SK-N-SH (cell line): ENCODE measurements around the gene GLDC. TPM values are rescaled to one million over a fixed set of nuclear protein-coding genes. Genes with fewer than 3 reads are reported as not detected.

Source experiments
- CTCF ChIA-PET: fragments of 300-600, 350-600 bp; formaldehyde crosslinking; extraction: SDS; loops from one replicate; lab custom pipeline; 2021; lab: Yijun Ruan, JAX
- POLR2A ChIA-PET: fragments of 350-600 bp; sonication (Branson Sonifier 250); formaldehyde crosslinking; extraction: SDS; loops from one replicate; lab custom pipeline; 2020; ENCODE audit warnings: antibody characterized with exemption, inconsistent platforms; lab: Yijun Ruan, JAX
- DNase-seq: peaks from one replicate; pipeline ENCODE4 v3.0.0; 2012
- H2AFZ ChIP-seq: fragments of 200-600 bp; sonication (generic); 2 replicates; pipeline ENCODE4 v1.8.1; 2016; ENCODE audit warnings: antibody characterized with exemption, mild to moderate bottlenecking, low read depth
- H3F3A ChIP-seq: fragments of 200-600 bp; sonication (generic); replicated peaks from 2 replicates; pipeline ENCODE3; 2016; ENCODE audit warnings: antibody characterized with exemption, mild to moderate bottlenecking; ENCODE audit not compliant: insufficient read depth
- H3K27ac ChIP-seq, 2 experiments: fragments of 200-500 bp in 1 of 2; fragments of 200-600 bp in 1 of 2; sonication (Bioruptor generic) in 1 of 2; sonication (generic), shearing (Covaris generic) in 1 of 2; 2 replicates each; pipeline versions ENCODE4 v1.5.1 to v1.6.1; 2014 to 2016; ENCODE audit warnings: low read depth in 2 of 2, inconsistent platforms in 1 of 2, low read length in 1 of 2, mild to moderate bottlenecking in 1 of 2, mixed read lengths in 1 of 2
- H3K27me3 ChIP-seq: fragments of 200-600 bp; sonication (generic), shearing (Covaris generic); 2 replicates; pipeline ENCODE4 v1.6.1; 2016; ENCODE audit warnings: mixed run types; ENCODE audit not compliant: insufficient read depth
- H3K36me3 ChIP-seq, 2 experiments: fragments of 200-500 bp in 1 of 2; fragments of 200-600 bp in 1 of 2; sonication (Bioruptor generic) in 1 of 2; sonication (generic) in 1 of 2; replicated peaks in 1 of 2; 2 replicates each; pipeline versions ENCODE3 to v1.5.1; 2014 to 2016; ENCODE audit warnings: low read length in 1 of 2, mild to moderate bottlenecking in 1 of 2; ENCODE audit not compliant: insufficient read depth in 2 of 2, control insufficient read depth in 1 of 2
- H3K4me1 ChIP-seq, 2 experiments: fragments of 200-500 bp in 1 of 2; fragments of 200-600 bp in 1 of 2; sonication (Bioruptor generic) in 1 of 2; sonication (generic), shearing (Covaris generic) in 1 of 2; 2 replicates each; pipeline versions ENCODE4 v1.5.1 to v1.6.1; 2014 to 2016; ENCODE audit warnings: low read depth in 1 of 2, low read length in 1 of 2, mixed run types in 1 of 2; ENCODE audit not compliant: insufficient read depth in 2 of 2, control insufficient read depth in 1 of 2
- H3K4me2 ChIP-seq: fragments of 200-600 bp; sonication (generic), shearing (Covaris generic); 2 replicates; pipeline ENCODE4 v1.6.1; 2017; ENCODE audit warnings: mixed run types
- H3K4me3 ChIP-seq, 2 experiments: fragments of 200-500 bp in 1 of 2; fragments of 200-600 bp in 1 of 2; sonication (Bioruptor generic) in 1 of 2; sonication (generic), shearing (Covaris generic) in 1 of 2; 2 replicates each; pipeline versions ENCODE4 v1.5.1 to v1.8.1; 2014 to 2016; ENCODE audit warnings: low read depth in 2 of 2, inconsistent platforms in 1 of 2, low read length in 1 of 2, mild to moderate bottlenecking in 1 of 2, mixed read lengths in 1 of 2, moderate library complexity in 1 of 2
- H3K79me2 ChIP-seq: fragments of 200-600 bp; sonication (generic); 2 replicates; pipeline ENCODE4 v1.8.1; 2017; ENCODE audit warnings: mild to moderate bottlenecking; ENCODE audit not compliant: insufficient read depth
- H3K9ac ChIP-seq: fragments of 200-600 bp; sonication (generic); 2 replicates; pipeline ENCODE4 v1.6.1; 2017; ENCODE audit warnings: mixed run types
- H3K9me2 ChIP-seq: fragments of 200-600 bp; sonication (generic); 2 replicates; pipeline ENCODE4 v1.6.1; 2017; ENCODE audit warnings: mixed run types
- H3K9me3 ChIP-seq: fragments of 200-600 bp; sonication (generic); 2 replicates; pipeline ENCODE4 v1.6.1; 2017; ENCODE audit warnings: mixed run types, mild to moderate bottlenecking, moderate library complexity
- H4K20me1 ChIP-seq: fragments of 200-600 bp; sonication (generic); 2 replicates; pipeline ENCODE4 v1.6.1; 2017; ENCODE audit warnings: mild to moderate bottlenecking, mixed run types; ENCODE audit not compliant: insufficient read depth
- ELF1 ChIP-seq: IDR thresholded peaks from 2 replicates; pipeline ENCODE4 v1.4.0; 2012
- EP300 ChIP-seq, 2 experiments: IDR thresholded peaks; 2 replicates each; pipeline versions ENCODE4 v1.4.0 to v1.6.1; 2012; ENCODE audit warnings: borderline replicate concordance in 1 of 2, low read depth in 1 of 2, low read length in 1 of 2
- FOSL2 ChIP-seq: IDR thresholded peaks from 2 replicates; pipeline ENCODE4 v1.4.0; 2012; ENCODE audit warnings: low read depth, mild to moderate bottlenecking, moderate library complexity, borderline replicate concordance
- NFIC ChIP-seq: IDR thresholded peaks from 2 replicates; pipeline ENCODE4 v1.4.0; 2012; ENCODE audit warnings: borderline replicate concordance
- POLR2AphosphoS5 ChIP-seq: IDR thresholded peaks from 2 replicates; pipeline ENCODE4 v1.6.1; 2012; ENCODE audit warnings: low read depth, low read length
- RAD21 ChIP-seq: IDR thresholded peaks from 2 replicates; pipeline ENCODE4 v1.6.1; 2012; ENCODE audit warnings: mild to moderate bottlenecking, low read length
- RXRA ChIP-seq: IDR thresholded peaks from 2 replicates; pipeline ENCODE4 v1.4.0; 2012; ENCODE audit warnings: low read depth, mild to moderate bottlenecking, borderline replicate concordance
- SIN3A ChIP-seq: IDR thresholded peaks from 2 replicates; pipeline ENCODE4 v1.6.1; 2012; ENCODE audit warnings: low read depth, mild to moderate bottlenecking, low read length, moderate library complexity, borderline replicate concordance
- SMC3 ChIP-seq: IDR thresholded peaks from 2 replicates; pipeline ENCODE4 v1.6.1; 2012; ENCODE audit warnings: low read depth, low read length, improper control_type of control experiment
- TAF1 ChIP-seq: IDR thresholded peaks from 2 replicates; pipeline ENCODE4 v1.6.1; 2012; ENCODE audit warnings: low read depth, mild to moderate bottlenecking, low read length, moderate library complexity, borderline replicate concordance
- WGBS: methylation state at CpG from one replicate; pipeline ENCODE4 v1.1.6; 2017; ENCODE audit warnings: low lambda C conversion rate; 5-methylcytosine and 5-hydroxymethylcytosine counted together
- polyA plus RNA-seq, 3 experiments: library from polyadenylated mRNA; depleted of rRNA; stranded (reverse); fragments of >200 nt; gene quantifications; 2 replicates each; pipeline ENCODE4 v1.2.3, GENCODE V29; 2012
- TF ChIP-seq, protein P1 (sequence below): IDR thresholded peaks from 2 replicates; pipeline ENCODE4 v1.4.0; 2012; ENCODE audit warnings: low read depth, borderline replicate concordance
- TF ChIP-seq, protein P2 (sequence below): IDR thresholded peaks from 2 replicates; pipeline ENCODE4; 2012
- TF ChIP-seq, protein P3 (sequence below): fragments of 200-600 bp; sonication (generic); IDR thresholded peaks from 2 replicates; pipeline ENCODE4 v1.6.1; 2017; ENCODE audit warnings: antibody characterized with exemption, mild to moderate bottlenecking, moderate library complexity

The GLDC gene
- polyA plus RNA-seq, 1 of the 3 experiments (the other 2 are of a cell fraction): 4.1 TPM

GRCh38 chr9:6676254-6676921 lies 30.9 kb upstream of the GLDC start:
- 75% methylated on average over 6 of the region's 6 CpGs for WGBS
- Histone ChIP-seq H3K9ac (no peak overlapping the region), H3K79me2 (no peaks in the 10 kb centered on the region), H3K4me3 (no peak overlapping the region), H3K9me3 (no peaks in the 10 kb centered on the region), H3K27ac (no peak overlapping the region), H3F3A (no peaks in the 10 kb centered on the region), H4K20me1 (no peaks in the 10 kb centered on the region), H2AFZ (no peak overlapping the region), H3K4me1 (no peaks in the 10 kb centered on the region), H3K27me3 (no peaks in the 10 kb centered on the region), H3K4me2 (no peak overlapping the region), H3K36me3 (no peaks in the 10 kb centered on the region), H3K9me2 (no peaks in the 10 kb centered on the region)
- POLR2A ChIA-PET: no interaction called here
- TF ChIP-seq, protein P1, sequence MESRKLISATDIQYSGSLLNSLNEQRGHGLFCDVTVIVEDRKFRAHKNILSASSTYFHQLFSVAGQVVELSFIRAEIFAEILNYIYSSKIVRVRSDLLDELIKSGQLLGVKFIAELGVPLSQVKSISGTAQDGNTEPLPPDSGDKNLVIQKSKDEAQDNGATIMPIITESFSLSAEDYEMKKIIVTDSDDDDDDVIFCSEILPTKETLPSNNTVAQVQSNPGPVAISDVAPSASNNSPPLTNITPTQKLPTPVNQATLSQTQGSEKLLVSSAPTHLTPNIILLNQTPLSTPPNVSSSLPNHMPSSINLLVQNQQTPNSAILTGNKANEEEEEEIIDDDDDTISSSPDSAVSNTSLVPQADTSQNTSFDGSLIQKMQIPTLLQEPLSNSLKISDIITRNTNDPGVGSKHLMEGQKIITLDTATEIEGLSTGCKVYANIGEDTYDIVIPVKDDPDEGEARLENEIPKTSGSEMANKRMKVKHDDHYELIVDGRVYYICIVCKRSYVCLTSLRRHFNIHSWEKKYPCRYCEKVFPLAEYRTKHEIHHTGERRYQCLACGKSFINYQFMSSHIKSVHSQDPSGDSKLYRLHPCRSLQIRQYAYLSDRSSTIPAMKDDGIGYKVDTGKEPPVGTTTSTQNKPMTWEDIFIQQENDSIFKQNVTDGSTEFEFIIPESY: no peak
- no peak for TF ChIP-seq SMC3
- TF ChIP-seq, protein P2, sequence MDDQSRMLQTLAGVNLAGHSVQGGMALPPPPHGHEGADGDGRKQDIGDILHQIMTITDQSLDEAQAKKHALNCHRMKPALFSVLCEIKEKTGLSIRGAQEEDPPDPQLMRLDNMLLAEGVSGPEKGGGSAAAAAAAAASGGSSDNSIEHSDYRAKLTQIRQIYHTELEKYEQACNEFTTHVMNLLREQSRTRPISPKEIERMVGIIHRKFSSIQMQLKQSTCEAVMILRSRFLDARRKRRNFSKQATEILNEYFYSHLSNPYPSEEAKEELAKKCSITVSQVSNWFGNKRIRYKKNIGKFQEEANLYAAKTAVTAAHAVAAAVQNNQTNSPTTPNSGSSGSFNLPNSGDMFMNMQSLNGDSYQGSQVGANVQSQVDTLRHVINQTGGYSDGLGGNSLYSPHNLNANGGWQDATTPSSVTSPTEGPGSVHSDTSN: no peak
- TF ChIP-seq SIN3A: no peak
- TF ChIP-seq RAD21: no peak
- TF ChIP-seq, protein P3, sequence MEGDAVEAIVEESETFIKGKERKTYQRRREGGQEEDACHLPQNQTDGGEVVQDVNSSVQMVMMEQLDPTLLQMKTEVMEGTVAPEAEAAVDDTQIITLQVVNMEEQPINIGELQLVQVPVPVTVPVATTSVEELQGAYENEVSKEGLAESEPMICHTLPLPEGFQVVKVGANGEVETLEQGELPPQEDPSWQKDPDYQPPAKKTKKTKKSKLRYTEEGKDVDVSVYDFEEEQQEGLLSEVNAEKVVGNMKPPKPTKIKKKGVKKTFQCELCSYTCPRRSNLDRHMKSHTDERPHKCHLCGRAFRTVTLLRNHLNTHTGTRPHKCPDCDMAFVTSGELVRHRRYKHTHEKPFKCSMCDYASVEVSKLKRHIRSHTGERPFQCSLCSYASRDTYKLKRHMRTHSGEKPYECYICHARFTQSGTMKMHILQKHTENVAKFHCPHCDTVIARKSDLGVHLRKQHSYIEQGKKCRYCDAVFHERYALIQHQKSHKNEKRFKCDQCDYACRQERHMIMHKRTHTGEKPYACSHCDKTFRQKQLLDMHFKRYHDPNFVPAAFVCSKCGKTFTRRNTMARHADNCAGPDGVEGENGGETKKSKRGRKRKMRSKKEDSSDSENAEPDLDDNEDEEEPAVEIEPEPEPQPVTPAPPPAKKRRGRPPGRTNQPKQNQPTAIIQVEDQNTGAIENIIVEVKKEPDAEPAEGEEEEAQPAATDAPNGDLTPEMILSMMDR: no peak
- TF ChIP-seq FOSL2: no peak
- TF ChIP-seq RXRA: no peak
- no peak for TF ChIP-seq NFIC
- TF ChIP-seq ELF1: no peak
- TF ChIP-seq POLR2AphosphoS5: no peak
- no peak for TF ChIP-seq TAF1
- no peak for TF ChIP-seq EP300 (IDR thresholded peaks at IDR 0.05; ENCODE audit: borderline replicate concordance in 1 of 2, low read depth in 1 of 2, low read length in 1 of 2)
- CTCF ChIA-PET: interaction anchor here (0.9 to 1.4 kb wide), 5 partner anchors 9 to 323 kb away, joined by 3 to 4 read pairs (median 3); no protein-coding TSS in a partner anchor
- no peak for DNase-seq
